CD8-positive, alpha-beta memory T cell (primary cell): ENCODE data around the gene FYCO1. TPM values are rescaled to one million over a fixed set of nuclear protein-coding genes. Genes with fewer than 3 reads are reported as not detected.

ENCODE experiments used
- CTCF ChIA-PET: fragments of 350-600 bp; sonication (Branson Sonifier 250); formaldehyde crosslinking; loops from one replicate; lab custom pipeline; 2021; ENCODE audit warnings: antibody characterized with exemption; lab: Charles Lee
- POLR2A ChIA-PET: fragments of 350-600 bp; sonication (Branson Sonifier 250); formaldehyde crosslinking; loops from one replicate; lab custom pipeline; 2021; ENCODE audit warnings: antibody characterized with exemption; lab: Charles Lee
- DNase-seq, 5 donors: peaks; one replicate each; pipeline versions ENCODE4 v3.0.0 to v3.0.0-alpha.2; 2020 to 2022; ENCODE audit warnings: mixed read lengths in 1 of 5
- H3K27ac ChIP-seq: one replicate; pipeline ENCODE4 v1.7.0; 2013; ENCODE audit warnings: low read depth, mild to moderate bottlenecking, low read length, moderate library complexity
- H3K27me3 ChIP-seq: 2 replicates; pipeline ENCODE4 v1.7.0; 2013; ENCODE audit warnings: low read length, mild to moderate bottlenecking; ENCODE audit not compliant: insufficient read depth, poor library complexity, severe bottlenecking
- H3K36me3 ChIP-seq: 2 replicates; pipeline ENCODE4 v1.7.0; 2013; ENCODE audit warnings: mild to moderate bottlenecking, low read length, moderate library complexity; ENCODE audit not compliant: insufficient read depth
- H3K4me1 ChIP-seq: 2 replicates; pipeline ENCODE4 v1.7.0; 2013; ENCODE audit warnings: mild to moderate bottlenecking, low read length, moderate library complexity; ENCODE audit not compliant: insufficient read depth
- H3K4me3 ChIP-seq: 2 replicates; pipeline ENCODE4 v1.7.0; 2013; ENCODE audit warnings: mild to moderate bottlenecking, low read length
- H3K9me3 ChIP-seq: 2 replicates; pipeline ENCODE4 v1.7.0; 2013; ENCODE audit warnings: mild to moderate bottlenecking, low read length
- H3K27ac Mint-ChIP-seq, 8 donors: one replicate each; pipeline ENCODE4 v1.8.0; 2020 to 2021; ENCODE audit warnings: mixed read lengths in 8 of 8, mild to moderate bottlenecking in 6 of 8, inconsistent platforms in 3 of 8, moderate library complexity in 3 of 8
- H3K27me3 Mint-ChIP-seq, 2 donors: one replicate each; pipeline ENCODE4 v1.8.0; 2020 to 2021; ENCODE audit warnings: mixed read lengths in 2 of 2, mild to moderate bottlenecking in 1 of 2, moderate library complexity in 1 of 2
- H3K36me3 Mint-ChIP-seq, 3 donors: one replicate each; pipeline ENCODE4 v1.8.0; 2020 to 2021; ENCODE audit warnings: mixed read lengths in 3 of 3, inconsistent platforms in 1 of 3, mild to moderate bottlenecking in 1 of 3
- H3K4me1 Mint-ChIP-seq, 3 donors: one replicate each; pipeline ENCODE4 v1.8.0; 2020 to 2021; ENCODE audit warnings: mixed read lengths in 3 of 3, inconsistent platforms in 1 of 3, mild to moderate bottlenecking in 1 of 3
- H3K4me3 Mint-ChIP-seq, 7 donors: one replicate each; pipeline ENCODE4 v1.8.0; 2020 to 2021; ENCODE audit warnings: mixed read lengths in 7 of 7, mild to moderate bottlenecking in 6 of 7, moderate library complexity in 4 of 7, inconsistent platforms in 2 of 7
- H3K9me3 Mint-ChIP-seq, 5 donors: one replicate each; pipeline ENCODE4 v1.8.0; 2020 to 2022; ENCODE audit warnings: mixed read lengths in 5 of 5, mild to moderate bottlenecking in 3 of 5, moderate library complexity in 2 of 5, inconsistent platforms in 1 of 5
- polyA plus RNA-seq: library from polyadenylated mRNA; unstranded; fragments of 300-500 nt; fragmentation: Illumina TruSeq; gene quantifications from one replicate; pipeline ENCODE4 v1.2.3, GENCODE V29; 2021
- total RNA-seq, 2 experiments: library from RNA; stranded (reverse); gene quantifications; one replicate each; pipeline ENCODE4 v1.2.3, GENCODE V29; 2021

The FYCO1 gene
- total and polyA plus RNA-seq, 3 experiments from 2014 or later: 11.0 to 13.7 (median 13.4) TPM

- Histone ChIP-seq H3K4me1 (no peaks in the 10 kb centered on the region), H3K27ac (no peak overlapping the region), H3K27me3 (no peaks in the 10 kb centered on the region), H3K9me3 (no peaks in the 10 kb centered on the region), H3K36me3 (no peaks in the 10 kb centered on the region), H3K4me3 (no peak overlapping the region)
- ChIA-PET POLR2A (no interaction called here), CTCF (interaction anchor here (1.4 kb wide), 1 partner anchor 10 kb away, joined by 3 read pairs; no protein-coding TSS in a partner anchor)
- no peak for DNase-seq
- Mint-ChIP-seq H3K27me3 (peaks cover 0 to 3% of the 10 kb centered on the region in 2 donors), H3K27ac (peak overlapping the region in 1 of 8 donors; percentile 10), H3K4me3 (no peak overlapping the region), H3K4me1 (no peaks in the 10 kb centered on the region), H3K36me3 (peaks cover 0 to 12% (median 0%) of the 10 kb centered on the region in 3 donors), H3K9me3 (peaks cover 6 to 11% (median 9%) of the 10 kb centered on the region in 5 donors)
These were observed 34.4 kb upstream of the FYCO1 start for GRCh38 chr3:46029953-46030543.

GRCh38 chr3:46027736-46028397, 32.2 kb upstream of the FYCO1 start:
- H3K9me3 Mint-ChIP-seq: peaks cover 6 to 11% (median 9%) of the 10 kb centered on the region in 5 donors
- DNase-seq: no peak
- H3K4me3 Mint-ChIP-seq: no peak overlapping the region
- H3K27ac ChIP-seq: no peak overlapping the region
- no peaks in the 10 kb centered on the region for H3K4me1 ChIP-seq
- CTCF ChIA-PET: interaction anchor here (1.2 to 2.0 kb wide), 3 partner anchors 18 to 89 kb away, joined by 3 to 10 read pairs (median 8); no protein-coding TSS in a partner anchor
- no peaks in the 10 kb centered on the region for H3K27me3 ChIP-seq
- no peaks in the 10 kb centered on the region for H3K36me3 ChIP-seq
- H3K4me1 Mint-ChIP-seq: no peaks in the 10 kb centered on the region
- no peak overlapping the region for H3K4me3 ChIP-seq
- POLR2A ChIA-PET: no interaction called here
- peaks cover 0 to 1% of the 10 kb centered on the region in 2 donors for H3K27me3 Mint-ChIP-seq
- H3K36me3 Mint-ChIP-seq: peaks cover 0 to 12% (median 0%) of the 10 kb centered on the region in 3 donors
- no peaks in the 10 kb centered on the region for H3K9me3 ChIP-seq
- H3K27ac Mint-ChIP-seq: no peak overlapping the region

GRCh38 chr3:46027021-46027705, 31.5 kb upstream of the FYCO1 start, which contains the start of gene XCR1:
TSS of gene XCR1 (minus strand) at chr3:46027483. CDS start at chr3:46021947, 5,536 bp downstream.
- peaks cover 0 to 3% (median 2%) of the 10 kb centered on the region in 3 donors for H3K4me1 Mint-ChIP-seq
- Histone ChIP-seq H3K27me3 (no peaks in the 10 kb centered on the region), H3K4me1 (no peaks in the 10 kb centered on the region), H3K27ac (no peak within 1 kb of the TSS), H3K4me3 (no peak within 1 kb of the TSS), H3K9me3 (no peaks in the 10 kb centered on the region), H3K36me3 (no peaks in the 10 kb centered on the region)
- CTCF ChIA-PET: interaction anchor here (0.9 to 2.0 kb wide), 5 partner anchors 19 to 88 kb away, joined by 3 to 10 read pairs (median 5); no protein-coding TSS in a partner anchor
- no peak for DNase-seq
- H3K4me3 Mint-ChIP-seq: no peak within 1 kb of the TSS
- H3K36me3 Mint-ChIP-seq: peaks cover 0 to 12% (median 0%) of the 10 kb centered on the region in 3 donors
- H3K9me3 Mint-ChIP-seq: peaks cover 6 to 11% (median 9%) of the 10 kb centered on the region in 5 donors
- POLR2A ChIA-PET: no interaction called here
- peak within 1 kb of the TSS in 2 of 8 donors; percentile 47 to 73 for H3K27ac Mint-ChIP-seq
- H3K27me3 Mint-ChIP-seq: peaks cover 0 to 1% of the 10 kb centered on the region in 2 donors

GRCh38 chr3:46025139-46025538, 29.5 kb upstream of the FYCO1 start:
- no peak overlapping the region for H3K27ac Mint-ChIP-seq
- Histone ChIP-seq H3K4me1 (no peaks in the 10 kb centered on the region), H3K36me3 (no peaks in the 10 kb centered on the region), H3K4me3 (no peak overlapping the region), H3K9me3 (no peaks in the 10 kb centered on the region), H3K27me3 (no peaks in the 10 kb centered on the region), H3K27ac (no peak overlapping the region)
- peaks cover 0 to 1% of the 10 kb centered on the region in 2 donors for H3K27me3 Mint-ChIP-seq
- ChIA-PET CTCF (no interaction called here), POLR2A (no interaction called here)
- peaks cover 0 to 16% (median 9%) of the 10 kb centered on the region in 3 donors for H3K4me1 Mint-ChIP-seq
- DNase-seq: no peak
- H3K36me3 Mint-ChIP-seq: peaks cover 0 to 12% (median 0%) of the 10 kb centered on the region in 3 donors
- H3K9me3 Mint-ChIP-seq: peaks cover 6 to 11% (median 9%) of the 10 kb centered on the region in 5 donors
- no peak overlapping the region for H3K4me3 Mint-ChIP-seq

GRCh38 chr3:46024131-46024530, 28.5 kb upstream of the FYCO1 start:
- peaks cover 6 to 11% (median 9%) of the 10 kb centered on the region in 5 donors for H3K9me3 Mint-ChIP-seq
- ChIA-PET POLR2A (no interaction called here), CTCF (no interaction called here)
- H3K4me3 Mint-ChIP-seq: no peak overlapping the region
- H3K27me3 ChIP-seq: no peaks in the 10 kb centered on the region
- H3K27ac Mint-ChIP-seq: no peak overlapping the region
- peaks cover 0 to 1% of the 10 kb centered on the region in 2 donors for H3K27me3 Mint-ChIP-seq
- no peaks in the 10 kb centered on the region for H3K4me1 ChIP-seq
- no peak overlapping the region for H3K27ac ChIP-seq
- DNase-seq: no peak
- no peaks in the 10 kb centered on the region for H3K36me3 ChIP-seq
- peaks cover 0 to 16% (median 12%) of the 10 kb centered on the region in 3 donors for H3K4me1 Mint-ChIP-seq
- H3K4me3 ChIP-seq: no peak overlapping the region
- H3K9me3 ChIP-seq: no peaks in the 10 kb centered on the region
- H3K36me3 Mint-ChIP-seq: peaks cover 0 to 7% (median 0%) of the 10 kb centered on the region in 3 donors

GRCh38 chr3:46022909-46023785, 27.5 kb upstream of the FYCO1 start:
- Mint-ChIP-seq H3K27me3 (peaks cover 0 to 1% of the 10 kb centered on the region in 2 donors), H3K27ac (no peak overlapping the region), H3K36me3 (peaks cover 0 to 9% (median 0%) of the 10 kb centered on the region in 3 donors), H3K4me3 (no peak overlapping the region), H3K4me1 (peaks cover 0 to 16% (median 14%) of the 10 kb centered on the region in 3 donors), H3K9me3 (peaks cover 4 to 8% (median 6%) of the 10 kb centered on the region in 5 donors)
- ChIA-PET POLR2A (no interaction called here), CTCF (no interaction called here)
- Histone ChIP-seq H3K36me3 (no peaks in the 10 kb centered on the region), H3K27ac (no peak overlapping the region), H3K4me1 (no peaks in the 10 kb centered on the region), H3K27me3 (no peaks in the 10 kb centered on the region), H3K9me3 (no peaks in the 10 kb centered on the region), H3K4me3 (no peak overlapping the region)
- no peak for DNase-seq

GRCh38 chr3:46021516-46021915, 25.9 kb upstream of the FYCO1 start:
- Histone ChIP-seq H3K4me3 (no peak overlapping the region), H3K27ac (no peak overlapping the region), H3K9me3 (no peaks in the 10 kb centered on the region), H3K4me1 (no peaks in the 10 kb centered on the region), H3K27me3 (no peaks in the 10 kb centered on the region), H3K36me3 (no peaks in the 10 kb centered on the region)
- ChIA-PET CTCF (no interaction called here), POLR2A (no interaction called here)
- H3K9me3 Mint-ChIP-seq: no peaks in the 10 kb centered on the region
- H3K36me3 Mint-ChIP-seq: peaks cover 0 to 3% (median 2%) of the 10 kb centered on the region in 3 donors
- DNase-seq: no peak
- H3K4me3 Mint-ChIP-seq: no peak overlapping the region
- peaks cover 3 to 16% (median 15%) of the 10 kb centered on the region in 3 donors for H3K4me1 Mint-ChIP-seq
- H3K27ac Mint-ChIP-seq: peak overlapping the region in 3 of 8 donors; percentile 29 to 66 (median 29)
- H3K27me3 Mint-ChIP-seq: no peaks in the 10 kb centered on the region
